ENCODE data around the gene GLDN. TPM values are rescaled to one million over a fixed set of nuclear protein-coding genes. Genes with fewer than 3 reads are reported as not detected.
A peak's percentile ranks its signal among the peaks of the same experiment; 100 is the strongest.

The GLDN gene
- 1 to 10 TPM in 2 of 4 donors, under 1 TPM in 2; 0.27 to 1.8 (median 1.2) TPM for total RNA-seq

GRCh38 chr15:51341366-51342226 is at the start of gene GLDN:
TSS of gene GLDN (plus strand) at chr15:51341655. CDS start at chr15:51341685, 30 bp downstream.
- TF ChIP-seq CTCF (IDR thresholded peaks at IDR 0.05): no peak
- DNase-seq: peak in 1 of 2 donors; percentile 6
- Histone ChIP-seq H3K27ac (no peak within 1 kb of the TSS), H3K27me3 (no peaks in the 10 kb centered on the region), H3K36me3 (no peaks in the 10 kb centered on the region), H3K4me3 (replicated peaks in 1 of 3) (no peak within 1 kb of the TSS), H3K9me3 (no peaks in the 10 kb centered on the region), H3K4me1 (peaks cover 0 to 7% of the 10 kb centered on the region in 2 donors)
- intact Hi-C loops (cut with DNase I): no loop called here
- 8 to 14% methylated on average over 15 to 44 of the region's 76 CpGs for WGBS, 2 donors

GRCh38 chr15:51298620-51299019 is 42.8 kb upstream of the GLDN start:
- H3K27me3 ChIP-seq: no peaks in the 10 kb centered on the region
- TF ChIP-seq POLR2A (IDR thresholded peaks at IDR 0.05): no peak
- no peak for TF ChIP-seq CTCF (IDR thresholded peaks at IDR 0.05)
- WGBS, 2 donors: 64 to 87% methylated on average over 2 of the region's 2 CpGs

GRCh38 chr15:51299187-51300015 is 42.1 kb upstream of the GLDN start:
- 63 to 71% methylated on average over 5 of the region's 5 CpGs for WGBS, 2 donors
- intact Hi-C loops (cut with DNase I): no loop called here
- no peak overlapping the region for H3K27ac ChIP-seq

More at GRCh38 chr15:51298620-51299019, 42.8 kb upstream of the GLDN start:
- Histone ChIP-seq H3K9me3 (no peaks in the 10 kb centered on the region), H3K4me3 (replicated peaks in 1 of 3) (no peak overlapping the region), H3K27ac (no peak overlapping the region), H3K36me3 (no peaks in the 10 kb centered on the region), H3K4me1 (peaks cover 0 to 4% of the 10 kb centered on the region in 2 donors)
- no peak for DNase-seq
- intact Hi-C loops (cut with DNase I): no loop called here

GRCh38 chr15:51302480-51302879 is 39.0 kb upstream of the GLDN start:
- Histone ChIP-seq H3K27ac (no peak overlapping the region), H3K36me3 (no peaks in the 10 kb centered on the region), H3K4me3 (replicated peaks in 1 of 3) (no peak overlapping the region), H3K4me1 (peaks cover 0 to 4% of the 10 kb centered on the region in 2 donors), H3K9me3 (no peaks in the 10 kb centered on the region), H3K27me3 (no peaks in the 10 kb centered on the region)
- 82 to 83% methylated on average over 6 of the region's 6 CpGs for WGBS, 2 donors
- intact Hi-C loops (cut with DNase I): no loop called here
- no peak for TF ChIP-seq CTCF (IDR thresholded peaks at IDR 0.05)
- no peak for DNase-seq

More at GRCh38 chr15:51299187-51300015, 42.1 kb upstream of the GLDN start:
- Histone ChIP-seq H3K9me3 (no peaks in the 10 kb centered on the region), H3K4me1 (peaks cover 0 to 4% of the 10 kb centered on the region in 2 donors), H3K4me3 (replicated peaks in 1 of 3) (no peak overlapping the region), H3K36me3 (no peaks in the 10 kb centered on the region), H3K27me3 (no peaks in the 10 kb centered on the region)
- DNase-seq: peak in 1 of 2 donors; percentile 17
- TF ChIP-seq POLR2A (IDR thresholded peaks at IDR 0.05): no peak
- no peak for TF ChIP-seq CTCF (IDR thresholded peaks at IDR 0.05)

Measured in thyroid gland (tissue), 4 donors.